CD1c-positive myeloid dendritic cell (primary cell): Measurements from ENCODE around the gene AFAP1L1.

ENCODE experiments used
- DNase-seq: peaks from one replicate; pipeline ENCODE4 v3.0.0-alpha.2; 2016; ENCODE audit errors: extremely low spot score

The AFAP1L1 gene

GRCh38 chr5:149271716-149272563 lies at the start of gene AFAP1L1:
TSS of gene AFAP1L1 (plus strand) at chr5:149271859. CDS start at chr5:149271969, 110 bp downstream.
- DNase-seq: peak; percentile 36

GRCh38 chr5:149223081-149223848 lies 48.4 kb upstream of the AFAP1L1 start:
- peak; percentile 50 for DNase-seq

GRCh38 chr5:149224282-149224681 lies 47.4 kb upstream of the AFAP1L1 start:
- no peak for DNase-seq

- no peak for DNase-seq
These were observed 44.4 kb upstream of the AFAP1L1 start for GRCh38 chr5:149227168-149227826.

GRCh38 chr5:149228618-149229297 lies 42.9 kb upstream of the AFAP1L1 start:
- DNase-seq: peak; percentile 25

- DNase-seq: no peak
These were observed 42.2 kb upstream of the AFAP1L1 start for GRCh38 chr5:149229298-149229937.

- DNase-seq: no peak
These were observed 35.8 kb upstream of the AFAP1L1 start for GRCh38 chr5:149235841-149236240.

- no peak for DNase-seq
These were observed 34.0 kb upstream of the AFAP1L1 start for GRCh38 chr5:149237662-149238061.

GRCh38 chr5:149238540-149238939 lies 33.1 kb upstream of the AFAP1L1 start:
- no peak for DNase-seq

GRCh38 chr5:149239917-149240316 lies 31.7 kb upstream of the AFAP1L1 start:
- DNase-seq: no peak

- DNase-seq: peak; percentile 49
These were observed 31.2 kb upstream of the AFAP1L1 start for GRCh38 chr5:149240354-149240998.

GRCh38 chr5:149242339-149242738 lies 29.3 kb upstream of the AFAP1L1 start:
- DNase-seq: no peak

GRCh38 chr5:149246906-149247305 lies 24.8 kb upstream of the AFAP1L1 start:
- no peak for DNase-seq

GRCh38 chr5:149247726-149248125 lies 23.9 kb upstream of the AFAP1L1 start:
- no peak for DNase-seq

- no peak for DNase-seq
These were observed 20.1 kb upstream of the AFAP1L1 start for GRCh38 chr5:149251546-149251945.

GRCh38 chr5:149254506-149254905 lies 17.2 kb upstream of the AFAP1L1 start:
- DNase-seq: no peak

GRCh38 chr5:149256451-149256850 lies 15.2 kb upstream of the AFAP1L1 start:
- no peak for DNase-seq

- no peak for DNase-seq
These were observed 14.5 kb upstream of the AFAP1L1 start for GRCh38 chr5:149257131-149257530.

- DNase-seq: no peak
These were observed 13.6 kb upstream of the AFAP1L1 start for GRCh38 chr5:149257889-149258705.

- no peak for DNase-seq
These were observed 10.9 kb upstream of the AFAP1L1 start for GRCh38 chr5:149260761-149261160.
